HG03439 (cell line): Measurements from ENCODE around the gene RXFP1.
A peak's percentile ranks its signal among the peaks of the same experiment; 100 is the strongest.

Source experiments
- ATAC-seq: cut with Tn5 transposase; IDR thresholded peaks from one replicate; pipeline ENCODE4 v1.9.1; 2021; ENCODE audit warnings: mild to moderate bottlenecking, moderate library complexity; ENCODE audit not compliant: unreplicated experiment

Gene RXFP1

DNA sequence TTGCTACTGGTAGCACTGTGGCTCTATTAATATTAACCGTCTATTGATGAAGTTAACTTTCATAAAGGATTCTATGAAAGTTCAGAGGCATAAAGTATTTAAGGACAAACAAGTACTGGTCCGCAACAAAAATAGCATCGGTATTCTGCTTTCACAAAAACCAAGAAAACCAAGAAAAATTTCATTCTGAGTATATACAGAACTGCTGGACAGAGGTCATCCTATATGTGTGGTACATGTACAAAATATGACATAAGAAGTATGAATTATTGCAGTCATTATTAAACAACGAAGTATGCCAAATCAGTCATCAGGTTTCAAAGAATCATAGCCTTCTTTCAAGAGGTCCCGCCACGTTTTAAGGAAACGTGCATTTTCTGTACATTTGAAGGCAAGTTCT lies 147.6 kb downstream of the RXFP1 start:
- ATAC-seq, result no peak

DNA sequence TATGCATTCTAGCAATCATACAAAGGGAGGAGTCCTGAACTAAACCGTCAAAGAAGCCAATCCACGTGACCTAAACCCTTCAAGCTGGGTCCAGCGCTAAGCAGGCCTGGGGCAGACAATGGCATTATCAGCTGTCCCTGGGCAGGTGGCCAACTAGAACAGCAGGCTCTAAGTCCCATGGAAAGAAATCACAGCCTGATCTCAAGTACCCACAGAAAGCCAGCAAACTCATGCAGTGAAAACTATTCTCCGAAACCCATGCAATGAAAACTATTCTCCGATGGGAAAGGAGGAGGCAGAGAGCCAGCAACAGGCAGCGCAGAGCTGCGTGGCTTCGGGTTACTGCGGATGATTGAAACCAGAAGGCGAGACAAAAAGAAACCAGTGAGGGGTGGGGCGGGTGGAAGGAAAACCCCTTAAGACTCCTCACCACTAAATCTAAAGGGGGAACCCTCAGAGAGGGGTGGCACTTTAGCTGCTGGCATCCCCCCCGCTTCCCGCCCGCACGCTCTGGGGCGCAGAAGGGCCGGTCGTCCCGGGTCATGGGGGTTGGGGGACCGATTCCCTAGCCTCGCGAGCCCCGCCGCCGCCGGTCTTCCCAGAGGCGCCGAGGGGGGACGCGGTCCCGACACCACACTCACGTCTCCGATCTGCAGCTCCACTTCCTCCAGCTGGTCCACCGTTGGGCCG lies 149.4 kb downstream of the RXFP1 start:
- ATAC-seq, result peak; percentile 29

DNA sequence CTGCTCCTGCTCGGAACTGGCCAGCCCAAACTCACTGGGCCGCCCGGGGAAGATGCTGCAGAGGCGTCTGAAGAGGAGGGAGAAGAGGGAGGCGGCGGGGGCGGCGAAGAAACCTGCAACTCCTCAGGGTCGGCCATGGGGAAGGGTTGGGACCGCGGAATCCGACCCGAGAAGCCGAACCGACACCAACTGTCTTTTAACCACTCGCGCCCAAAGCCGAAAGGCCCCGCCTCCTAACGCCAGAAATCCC lies 149.9 kb downstream of the RXFP1 start, which contains the start of gene C4orf46:
TSS of gene C4orf46 (minus strand) at position 223 of the 250 bp plus-strand sequence. CDS start at position 137, 86 bp downstream.
- no peak for ATAC-seq

DNA sequence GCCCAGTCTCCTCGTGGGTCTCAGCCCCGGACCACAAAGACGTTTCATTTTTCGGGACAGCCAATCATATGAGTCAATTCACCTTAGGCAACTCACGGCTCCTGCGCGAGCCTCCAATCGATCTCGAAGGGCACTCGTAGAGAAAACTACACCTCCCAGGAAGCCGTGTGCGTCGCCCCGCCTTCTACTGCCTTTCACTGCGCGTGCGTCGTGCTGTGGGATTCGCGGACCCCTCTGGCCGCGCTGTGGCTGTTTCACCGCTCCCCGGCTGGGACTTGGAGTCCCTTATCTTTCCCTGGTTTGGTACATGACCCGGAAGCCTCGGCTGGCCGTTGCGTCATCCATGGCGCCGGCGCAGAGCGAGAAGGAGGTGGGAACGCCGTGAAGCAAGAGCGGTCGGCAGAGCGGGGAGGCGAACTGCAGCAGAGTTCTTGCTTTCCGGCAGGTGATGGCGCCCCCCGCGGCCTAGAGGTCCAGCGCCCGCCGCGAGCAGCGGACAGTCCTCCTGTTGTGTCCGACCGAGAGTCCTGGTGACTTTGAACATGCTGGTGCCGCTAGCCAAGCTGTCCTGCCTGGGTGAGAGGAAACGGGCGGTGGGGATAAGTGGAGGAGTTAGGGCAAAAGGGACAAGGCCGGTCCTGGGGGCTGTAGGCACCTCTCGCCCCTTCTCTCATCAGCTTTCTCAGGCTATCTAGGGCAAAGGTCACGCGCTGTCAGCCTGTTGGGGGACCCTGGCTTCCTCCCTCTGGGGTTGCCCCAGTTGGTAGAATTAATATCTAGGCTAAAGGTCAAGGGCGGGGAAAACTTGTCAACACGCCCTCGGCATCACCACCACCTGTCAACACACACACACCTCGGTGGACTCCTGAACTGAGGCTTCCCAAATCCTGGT lies 150.5 kb downstream of the RXFP1 start, which contains the start of gene ETFDH:
TSS of gene ETFDH (plus strand) at position 382 of the 892 bp plus-strand sequence. CDS start at position 543, 161 bp downstream.
- peak; percentile 86 for ATAC-seq

DNA sequence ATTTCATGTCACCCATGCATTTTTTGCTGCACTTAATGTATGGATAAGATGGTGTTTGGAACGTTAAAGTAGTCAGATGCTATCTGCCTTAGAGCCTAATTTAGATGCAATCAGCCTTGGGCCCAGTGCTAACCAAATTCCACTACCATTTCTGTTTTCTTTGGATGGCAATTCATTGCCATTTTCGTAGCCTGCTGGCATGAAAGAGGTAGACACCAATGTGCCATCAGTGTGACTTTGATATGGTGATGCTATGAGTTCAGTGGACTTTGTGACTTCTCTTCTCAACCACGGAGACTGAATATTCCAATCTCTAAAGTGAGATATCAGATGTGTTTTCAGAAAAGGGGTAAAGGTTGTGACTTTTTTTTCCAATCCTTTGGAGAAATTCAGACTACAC lies 152.0 kb downstream of the RXFP1 start:
- ATAC-seq, result no peak

DNA sequence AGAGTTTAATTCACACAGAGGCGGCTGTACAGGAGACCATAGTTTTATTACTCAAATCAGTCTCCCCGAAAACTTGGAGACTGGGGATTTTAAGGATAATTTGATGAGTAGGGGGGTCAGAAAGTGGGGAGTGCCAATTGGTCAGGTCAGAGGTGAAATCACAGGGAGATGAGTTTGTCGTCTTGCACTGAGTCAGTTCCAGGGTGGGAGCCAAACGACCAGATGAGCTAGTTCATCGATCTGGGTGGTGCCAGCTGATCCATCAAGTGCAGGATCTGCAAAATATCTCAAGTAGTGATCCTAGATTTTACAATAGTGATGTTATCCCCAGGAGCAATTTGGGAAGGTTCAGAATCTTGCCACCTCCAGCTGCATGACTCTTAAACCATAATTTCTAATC lies 154.4 kb downstream of the RXFP1 start:
- ATAC-seq, result no peak

DNA sequence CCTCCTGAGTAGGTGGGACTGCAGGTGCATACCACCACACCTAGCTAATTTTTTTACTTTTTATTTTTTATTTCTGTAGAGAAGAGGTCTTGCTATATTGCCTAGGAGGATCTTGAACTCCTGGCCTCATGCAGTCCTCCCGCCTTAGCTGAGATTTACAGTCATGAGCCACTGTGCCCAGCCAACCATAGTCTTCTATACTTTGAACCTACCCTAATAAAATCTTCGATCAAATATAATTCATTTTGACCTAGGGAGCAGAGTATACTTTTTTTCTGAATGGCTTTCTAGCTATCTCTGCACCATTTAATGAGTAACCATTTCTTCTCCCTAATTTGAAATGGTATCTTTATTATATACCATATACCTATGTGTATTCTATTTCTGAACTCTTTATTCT lies 157.1 kb downstream of the RXFP1 start:
- ATAC-seq, result no peak

DNA sequence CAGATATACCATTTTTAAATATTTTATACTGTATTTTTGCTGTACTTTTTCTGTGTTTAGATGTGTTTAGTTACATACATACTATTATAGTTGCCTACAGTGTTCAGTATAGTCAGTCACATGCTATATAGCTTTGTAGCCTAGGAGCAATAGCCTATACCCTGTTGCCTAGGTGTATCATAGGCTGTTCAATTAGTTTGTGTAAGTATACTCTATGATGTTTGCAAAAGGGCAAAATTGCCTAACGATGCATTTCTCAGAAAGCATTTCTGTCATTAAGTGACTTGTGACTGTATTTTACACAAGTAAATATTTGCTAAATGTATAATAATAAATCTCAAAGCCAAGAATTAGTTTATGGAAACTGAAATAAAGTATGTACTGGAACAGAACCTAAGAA lies 159.9 kb downstream of the RXFP1 start:
- ATAC-seq, result no peak

DNA sequence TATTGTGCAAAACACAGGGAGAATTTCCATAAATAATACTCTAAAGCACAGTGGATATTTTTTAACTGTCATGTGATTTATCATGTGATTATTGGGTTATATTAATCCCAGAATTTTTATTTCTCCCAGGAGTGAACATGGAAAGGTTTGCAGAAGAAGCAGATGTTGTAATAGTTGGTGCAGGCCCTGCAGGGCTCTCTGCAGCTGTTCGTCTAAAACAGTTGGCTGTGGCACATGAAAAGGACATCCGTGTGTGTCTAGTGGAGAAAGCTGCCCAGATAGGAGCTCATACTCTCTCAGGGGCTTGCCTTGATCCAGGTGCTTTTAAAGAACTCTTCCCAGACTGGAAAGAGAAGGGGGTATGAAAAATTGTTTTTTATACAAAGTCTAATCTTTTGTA lies 160.4 kb downstream of the RXFP1 start:
- no peak for ATAC-seq

DNA sequence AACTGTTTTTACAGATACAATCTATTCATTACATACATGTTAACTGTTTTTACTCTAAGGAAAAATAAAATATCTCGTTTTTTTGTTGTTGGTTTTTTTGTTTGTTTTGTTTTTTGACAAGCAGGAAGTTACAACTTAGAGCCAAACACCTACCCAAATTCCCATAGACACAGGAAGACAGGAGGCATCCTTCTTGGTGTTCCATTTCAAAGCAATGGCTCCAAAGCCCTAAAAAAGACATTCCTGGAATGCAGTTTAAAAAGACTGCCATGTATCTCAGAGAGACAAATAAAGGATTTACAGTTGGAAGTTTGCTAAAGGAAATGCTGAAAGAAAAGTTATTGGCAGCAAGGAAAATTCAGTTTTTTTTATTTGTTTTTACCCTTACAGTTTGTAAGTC lies 167.1 kb downstream of the RXFP1 start:
- ATAC-seq, result no peak
